Panc1 (cell line): ENCODE measurements around the gene SORCS1. TPM values are rescaled to one million over a fixed set of nuclear protein-coding genes. Genes with fewer than 3 reads are reported as not detected.

Source experiments
- ATAC-seq: fragments of 200-7000 bp; cut with Tn5 transposase; 2 replicates; pipeline ENCODE4 v1.9.1; 2020; ENCODE audit warnings: mild to moderate bottlenecking, moderate library complexity
- BruUV-seq: library from RNA; stranded (reverse); fragments of 400-500 nt; replicated peaks from 2 replicates; lab custom pipeline; 2021; lab: Mats Ljungman, UMichigan
- CTCF ChIA-PET: fragments of 300-600 bp; sonication (Branson Sonifier 250); formaldehyde crosslinking; loops from one replicate; lab custom pipeline; 2022; ENCODE audit warnings: antibody characterized with exemption; lab: Charles Lee
- POLR2A ChIA-PET: fragments of 300-600 bp; sonication (Branson Sonifier 250); formaldehyde crosslinking; loops from one replicate; lab custom pipeline; 2022; ENCODE audit warnings: antibody characterized with exemption; lab: Charles Lee
- DNase-seq: peaks from one replicate; pipeline ENCODE4 v3.0.0-alpha.2; 2010; ENCODE audit warnings: low read depth, low spot score
- H3K27ac ChIP-seq: 2 replicates; pipeline ENCODE4 v1.5.1; 2011; ENCODE audit warnings: mild to moderate bottlenecking, low read length, inconsistent platforms
- H3K27me3 ChIP-seq: fragments of 200-500 bp; sonication (Bioruptor generic); 2 replicates; pipeline ENCODE4 v1.6.0; 2014; ENCODE audit warnings: low read length, inconsistent platforms; ENCODE audit not compliant: control insufficient read depth, insufficient read depth
- H3K36me3 ChIP-seq: fragments of 200-500 bp; sonication (Bioruptor generic); 2 replicates; pipeline ENCODE4 v1.5.1; 2014; ENCODE audit warnings: inconsistent platforms, mild to moderate bottlenecking, low read length, moderate library complexity; ENCODE audit not compliant: control insufficient read depth, insufficient read depth
- H3K4me1 ChIP-seq: 2 replicates; pipeline ENCODE4 v1.5.1; 2011; ENCODE audit warnings: inconsistent platforms, mild to moderate bottlenecking, low read length, moderate library complexity; ENCODE audit not compliant: control insufficient read depth, insufficient read depth
- H3K4me3 ChIP-seq, 2 experiments: 2 replicates each; pipeline ENCODE4 v1.5.1; 2011 to 2012; ENCODE audit warnings: low read depth in 2 of 2, low read length in 2 of 2, mild to moderate bottlenecking in 2 of 2, inconsistent platforms in 1 of 2, moderate library complexity in 1 of 2
- H3K9me3 ChIP-seq: fragments of 200-500 bp; sonication (Bioruptor generic); 2 replicates; pipeline ENCODE4 v1.5.1; 2014; ENCODE audit warnings: low read depth, mild to moderate bottlenecking, inconsistent platforms, low read length, moderate library complexity; ENCODE audit not compliant: control insufficient read depth, insufficient read depth
- POLR2AphosphoS5 ChIP-seq: IDR thresholded peaks from 2 replicates; pipeline ENCODE4 v1.6.1; 2012; ENCODE audit warnings: mild to moderate bottlenecking, low read depth, low read length, moderate library complexity
- SIN3A ChIP-seq: IDR thresholded peaks from 2 replicates; pipeline ENCODE4 v1.6.1; 2012; ENCODE audit warnings: low read depth, mild to moderate bottlenecking, low read length, moderate library complexity, borderline replicate concordance; ENCODE audit not compliant: insufficient read depth
- TCF7L2 ChIP-seq: IDR thresholded peaks from 2 replicates; pipeline ENCODE4 v1.6.1; 2011; ENCODE audit warnings: mild to moderate bottlenecking, low read depth, low read length, inconsistent platforms
- in situ Hi-C: cut with HindIII; loops from 2 replicates; pipeline ENCODE4 v1.10.0; 2016; ENCODE audit warnings: low sequenced_read_pairs, low pct_unique_long_range_greater_than_20kb
- intact Hi-C: fragments of 100-400 bp; cut with micrococcal nuclease; formaldehyde crosslinking; loops from one replicate; pipeline ENCODE4 v1.10.0; 2022; ENCODE audit not compliant: unreplicated experiment
- total RNA-seq: library from RNA; stranded (reverse); gene quantifications from one replicate; pipeline ENCODE4 v1.2.1, GENCODE V29; 2021; ENCODE audit not compliant: unreplicated experiment
- TF ChIP-seq, protein P1 (sequence below), 2 experiments: IDR thresholded peaks; 2 replicates each; pipeline ENCODE4 v1.6.1; 2011 to 2012; ENCODE audit warnings: low read depth in 2 of 2, control low read depth in 1 of 2, low read length in 1 of 2, mild to moderate bottlenecking in 1 of 2, moderate library complexity in 1 of 2; ENCODE audit not compliant: insufficient read depth in 1 of 2
- TF ChIP-seq, protein P2 (sequence below): fragments of 450-650 bp; IDR thresholded peaks from 2 replicates; pipeline ENCODE4 v1.5.1; 2017; ENCODE audit warnings: mild to moderate bottlenecking

SORCS1 gene
- total RNA-seq, 1 experiment from 2014 or later, result not detected

DNA sequence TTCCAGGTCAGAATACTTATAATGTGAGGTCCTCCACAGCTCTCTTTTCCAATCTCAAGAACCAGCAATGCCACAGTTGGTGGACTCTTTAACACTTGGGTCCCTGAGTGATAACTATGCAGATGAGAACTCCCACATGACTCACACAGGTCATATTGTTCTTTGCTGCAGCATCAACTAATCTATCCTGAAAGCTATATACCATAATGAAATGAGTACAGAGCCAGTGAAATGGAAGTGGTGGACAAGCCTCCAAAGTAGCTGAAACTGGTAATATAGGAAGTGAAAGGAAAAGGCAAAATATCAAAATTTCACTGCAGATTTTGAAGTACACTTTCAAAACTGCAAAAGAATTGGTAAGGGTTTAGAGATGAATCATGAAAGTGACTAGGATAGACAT lies 45.6 kb downstream of the SORCS1 start:
- CTCF ChIA-PET, result no interaction called here

DNA sequence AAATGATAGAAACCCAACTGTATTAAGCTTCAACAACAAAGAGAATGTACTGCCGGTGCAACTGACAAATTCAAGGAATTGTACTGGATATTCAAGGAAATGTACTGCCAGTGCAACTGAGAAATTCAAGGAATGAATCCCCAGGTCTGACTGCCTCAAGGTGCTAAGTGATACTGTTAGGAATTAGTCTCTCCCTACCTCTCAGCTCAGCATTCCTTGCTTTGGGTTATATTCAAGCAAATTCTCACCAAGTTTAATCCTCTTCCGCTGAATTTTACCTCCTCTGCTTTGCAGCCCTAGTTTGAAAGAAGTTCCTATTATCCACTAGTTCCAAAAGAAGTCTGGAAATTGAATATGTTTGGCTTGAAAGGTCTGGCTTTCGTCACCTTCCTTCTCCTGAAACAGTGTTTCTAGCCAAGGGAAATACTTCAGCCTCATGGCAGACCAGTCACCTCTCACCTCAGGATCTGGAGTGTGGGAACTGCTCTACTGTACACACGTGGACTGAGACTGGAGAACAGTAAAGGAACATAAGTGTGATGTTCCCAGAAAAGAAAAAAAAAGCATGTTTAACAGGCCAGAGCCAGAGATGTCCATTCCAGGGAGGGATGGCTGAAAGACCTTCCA lies 60.4 kb downstream of the SORCS1 start:
- no peaks in the 10 kb centered on the region for H3K9me3 ChIP-seq
- no peak for ATAC-seq
- no peak overlapping the region for H3K4me3 ChIP-seq
- DNase-seq, result no peak
- TF ChIP-seq, protein P1, sequence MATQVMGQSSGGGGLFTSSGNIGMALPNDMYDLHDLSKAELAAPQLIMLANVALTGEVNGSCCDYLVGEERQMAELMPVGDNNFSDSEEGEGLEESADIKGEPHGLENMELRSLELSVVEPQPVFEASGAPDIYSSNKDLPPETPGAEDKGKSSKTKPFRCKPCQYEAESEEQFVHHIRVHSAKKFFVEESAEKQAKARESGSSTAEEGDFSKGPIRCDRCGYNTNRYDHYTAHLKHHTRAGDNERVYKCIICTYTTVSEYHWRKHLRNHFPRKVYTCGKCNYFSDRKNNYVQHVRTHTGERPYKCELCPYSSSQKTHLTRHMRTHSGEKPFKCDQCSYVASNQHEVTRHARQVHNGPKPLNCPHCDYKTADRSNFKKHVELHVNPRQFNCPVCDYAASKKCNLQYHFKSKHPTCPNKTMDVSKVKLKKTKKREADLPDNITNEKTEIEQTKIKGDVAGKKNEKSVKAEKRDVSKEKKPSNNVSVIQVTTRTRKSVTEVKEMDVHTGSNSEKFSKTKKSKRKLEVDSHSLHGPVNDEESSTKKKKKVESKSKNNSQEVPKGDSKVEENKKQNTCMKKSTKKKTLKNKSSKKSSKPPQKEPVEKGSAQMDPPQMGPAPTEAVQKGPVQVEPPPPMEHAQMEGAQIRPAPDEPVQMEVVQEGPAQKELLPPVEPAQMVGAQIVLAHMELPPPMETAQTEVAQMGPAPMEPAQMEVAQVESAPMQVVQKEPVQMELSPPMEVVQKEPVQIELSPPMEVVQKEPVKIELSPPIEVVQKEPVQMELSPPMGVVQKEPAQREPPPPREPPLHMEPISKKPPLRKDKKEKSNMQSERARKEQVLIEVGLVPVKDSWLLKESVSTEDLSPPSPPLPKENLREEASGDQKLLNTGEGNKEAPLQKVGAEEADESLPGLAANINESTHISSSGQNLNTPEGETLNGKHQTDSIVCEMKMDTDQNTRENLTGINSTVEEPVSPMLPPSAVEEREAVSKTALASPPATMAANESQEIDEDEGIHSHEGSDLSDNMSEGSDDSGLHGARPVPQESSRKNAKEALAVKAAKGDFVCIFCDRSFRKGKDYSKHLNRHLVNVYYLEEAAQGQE (IDR thresholded peaks at IDR 0.05; ENCODE audit: insufficient read depth in 1 of 2, low read depth in 2 of 2, low read length in 1 of 2), result no peak
- TF ChIP-seq SIN3A (no peak), POLR2AphosphoS5 (no peak), TCF7L2 (no peak)
- TF ChIP-seq, protein P2, sequence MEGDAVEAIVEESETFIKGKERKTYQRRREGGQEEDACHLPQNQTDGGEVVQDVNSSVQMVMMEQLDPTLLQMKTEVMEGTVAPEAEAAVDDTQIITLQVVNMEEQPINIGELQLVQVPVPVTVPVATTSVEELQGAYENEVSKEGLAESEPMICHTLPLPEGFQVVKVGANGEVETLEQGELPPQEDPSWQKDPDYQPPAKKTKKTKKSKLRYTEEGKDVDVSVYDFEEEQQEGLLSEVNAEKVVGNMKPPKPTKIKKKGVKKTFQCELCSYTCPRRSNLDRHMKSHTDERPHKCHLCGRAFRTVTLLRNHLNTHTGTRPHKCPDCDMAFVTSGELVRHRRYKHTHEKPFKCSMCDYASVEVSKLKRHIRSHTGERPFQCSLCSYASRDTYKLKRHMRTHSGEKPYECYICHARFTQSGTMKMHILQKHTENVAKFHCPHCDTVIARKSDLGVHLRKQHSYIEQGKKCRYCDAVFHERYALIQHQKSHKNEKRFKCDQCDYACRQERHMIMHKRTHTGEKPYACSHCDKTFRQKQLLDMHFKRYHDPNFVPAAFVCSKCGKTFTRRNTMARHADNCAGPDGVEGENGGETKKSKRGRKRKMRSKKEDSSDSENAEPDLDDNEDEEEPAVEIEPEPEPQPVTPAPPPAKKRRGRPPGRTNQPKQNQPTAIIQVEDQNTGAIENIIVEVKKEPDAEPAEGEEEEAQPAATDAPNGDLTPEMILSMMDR, result no peak
- BruUV-seq, result no TSS peak
- POLR2A ChIA-PET, result no interaction called here
- H3K27ac ChIP-seq, result no peak overlapping the region
- intact Hi-C loops (no loop called here), in situ Hi-C loops (no loop called here)
- CTCF ChIA-PET, result no interaction called here
- no peaks in the 10 kb centered on the region for H3K36me3 ChIP-seq
- no peaks in the 10 kb centered on the region for H3K4me1 ChIP-seq
- no peaks in the 10 kb centered on the region for H3K27me3 ChIP-seq

More for the DNA sequence above, 45.6 kb downstream of the SORCS1 start:
- H3K27me3 ChIP-seq, result no peaks in the 10 kb centered on the region
- H3K9me3 ChIP-seq, result no peaks in the 10 kb centered on the region
- no peaks in the 10 kb centered on the region for H3K36me3 ChIP-seq
- POLR2A ChIA-PET, result no interaction called here
- ATAC-seq (no peak), DNase-seq (no peak)
- H3K4me3 ChIP-seq, result no peak overlapping the region
- intact Hi-C loops (no loop called here), in situ Hi-C loops (no loop called here)
- no peaks in the 10 kb centered on the region for H3K4me1 ChIP-seq
- BruUV-seq, result no TSS peak
- H3K27ac ChIP-seq, result no peak overlapping the region
- TF ChIP-seq POLR2AphosphoS5 (no peak), SIN3A (no peak), TCF7L2 (no peak)
- TF ChIP-seq, protein P1 (IDR thresholded peaks at IDR 0.05; ENCODE audit: insufficient read depth in 1 of 2, low read depth in 2 of 2, low read length in 1 of 2), result no peak
- TF ChIP-seq, protein P2, result no peak
